GM23248 (cell line): Measurements from ENCODE around the gene SACM1L.

ENCODE experiments used
- EZH2 ChIP-seq: fragments of 200-600 bp; sonication (generic); IDR thresholded peaks from 2 replicates; pipeline ENCODE4 v1.6.1; 2018; ENCODE audit warnings: antibody characterized with exemption, mild to moderate bottlenecking; ENCODE audit not compliant: insufficient read depth, poor library complexity, severe bottlenecking
- EZH2phosphoT487 ChIP-seq: fragments of 200-600 bp; sonication (generic); IDR thresholded peaks from 2 replicates; pipeline ENCODE4 v1.6.1; 2018; ENCODE audit warnings: antibody characterized with exemption, moderate library complexity, mild to moderate bottlenecking, low read depth; ENCODE audit not compliant: insufficient read depth

- no peak for TF ChIP-seq EZH2
- TF ChIP-seq EZH2phosphoT487: no peak
Measured at GRCh38 chr3:45730409-45731154, 41.4 kb downstream of the SACM1L start.
